Trophoblast cell (in vitro differentiated cells and primary cell): ENCODE measurements around the gene TRPV6.

Source experiments
- DNase-seq, 2 donors: peaks; one replicate each; pipeline ENCODE4 v3.0.0-alpha.2; 2016
- H2AFZ ChIP-seq: 2 replicates; pipeline ENCODE4 v1.6.1; 2013; ENCODE audit warnings: low read length, moderate library complexity, mild to moderate bottlenecking; ENCODE audit not compliant: insufficient read depth, poor library complexity
- H2AK5ac ChIP-seq: 2 replicates; pipeline ENCODE4 v1.6.1; 2013; ENCODE audit warnings: mild to moderate bottlenecking, low read length
- H2BK120ac ChIP-seq: 2 replicates; pipeline ENCODE4 v1.6.1; 2013; ENCODE audit warnings: low read length, mild to moderate bottlenecking, moderate library complexity; ENCODE audit not compliant: insufficient read depth, poor library complexity
- H2BK12ac ChIP-seq: 2 replicates; pipeline ENCODE4 v1.6.1; 2013; ENCODE audit warnings: mild to moderate bottlenecking, low read length, moderate library complexity
- H2BK5ac ChIP-seq: 2 replicates; pipeline ENCODE4 v1.6.1; 2013; ENCODE audit warnings: low read length, low read depth, moderate library complexity, mild to moderate bottlenecking; ENCODE audit not compliant: poor library complexity
- H3K14ac ChIP-seq: 2 replicates; pipeline ENCODE4 v1.6.1; 2013; ENCODE audit warnings: mild to moderate bottlenecking, low read length
- H3K18ac ChIP-seq: 2 replicates; pipeline ENCODE4 v1.6.1; 2013; ENCODE audit warnings: mild to moderate bottlenecking, low read length
- H3K23ac ChIP-seq: 2 replicates; pipeline ENCODE4 v1.6.1; 2013; ENCODE audit warnings: low read length
- H3K27ac ChIP-seq: 2 replicates; pipeline ENCODE4 v1.5.1; 2013; ENCODE audit warnings: low read depth, mild to moderate bottlenecking, inconsistent platforms, low read length, moderate library complexity
- H3K27me3 ChIP-seq: 2 replicates; pipeline ENCODE4 v1.6.1; 2013; ENCODE audit warnings: inconsistent platforms, mild to moderate bottlenecking, low read length, moderate library complexity; ENCODE audit not compliant: insufficient read depth
- H3K36me3 ChIP-seq, 2 experiments: 1 replicate in 1 of 2; 2 replicates in 1 of 2; pipeline ENCODE4 v1.6.1; 2013; ENCODE audit warnings: low read length in 2 of 2, mild to moderate bottlenecking in 2 of 2, moderate library complexity in 1 of 2; ENCODE audit not compliant: insufficient read depth in 2 of 2, control insufficient read depth in 1 of 2
- H3K4ac ChIP-seq: 2 replicates; pipeline ENCODE4 v1.6.1; 2013; ENCODE audit warnings: low read depth, mild to moderate bottlenecking, low read length, moderate library complexity
- H3K4me1 ChIP-seq, 2 experiments: 1 replicate in 1 of 2; 2 replicates in 1 of 2; pipeline ENCODE4 v1.6.1; 2013; ENCODE audit warnings: low read length in 2 of 2, mild to moderate bottlenecking in 2 of 2, moderate library complexity in 1 of 2; ENCODE audit not compliant: insufficient read depth in 2 of 2, control insufficient read depth in 1 of 2
- H3K4me2 ChIP-seq: 2 replicates; pipeline ENCODE4 v1.6.1; 2013; ENCODE audit warnings: inconsistent platforms, mild to moderate bottlenecking, low read length, moderate library complexity
- H3K4me3 ChIP-seq: 2 replicates; pipeline ENCODE4 v1.5.1; 2013; ENCODE audit warnings: mild to moderate bottlenecking, low read depth, low read length, inconsistent platforms
- H3K79me1 ChIP-seq: one replicate; pipeline ENCODE4 v1.6.1; 2013; ENCODE audit warnings: low read length
- H3K79me2 ChIP-seq: 2 replicates; pipeline ENCODE4 v1.6.1; 2013; ENCODE audit warnings: low read length, mild to moderate bottlenecking; ENCODE audit not compliant: control insufficient read depth, insufficient read depth, poor library complexity
- H3K9ac ChIP-seq: 2 replicates; pipeline ENCODE4 v1.6.1; 2013; ENCODE audit warnings: mild to moderate bottlenecking, low read length
- H3K9me3 ChIP-seq: 2 replicates; pipeline ENCODE4 v1.6.1; 2013; ENCODE audit warnings: low read depth, mild to moderate bottlenecking, control low read depth, inconsistent platforms, low read length; ENCODE audit not compliant: insufficient read depth
- H4K12ac ChIP-seq: 2 replicates; pipeline ENCODE4 v1.6.1; 2013; ENCODE audit warnings: low read depth, mild to moderate bottlenecking, low read length, moderate library complexity
- H4K8ac ChIP-seq: 2 replicates; pipeline ENCODE4 v1.6.1; 2013; ENCODE audit warnings: low read depth, mild to moderate bottlenecking, low read length, moderate library complexity
- H4K91ac ChIP-seq: one replicate; pipeline ENCODE4 v1.6.1; 2013; ENCODE audit warnings: low read depth, mild to moderate bottlenecking, low read length, moderate library complexity
- WGBS: extraction: QIAGEN DNeasy Blood & Tissue Kit; methylation state at CpG from one replicate; pipeline ENCODE4 v1.1.7; 2013; ENCODE audit warnings: missing lambda C conversion rate; ENCODE audit not compliant: insufficient read length, insufficient coverage; ENCODE audit errors: extremely low coverage; 5-methylcytosine and 5-hydroxymethylcytosine counted together

The TRPV6 gene

GRCh38 chr7:142868188-142868985 is 17.2 kb downstream of the TRPV6 start:
- peaks cover 39 to 48% of the 10 kb centered on the region in 2 experiments for H3K36me3 ChIP-seq

GRCh38 chr7:142867398-142868187 is 18.0 kb downstream of the TRPV6 start:
- Histone ChIP-seq H3K9me3 (no peaks in the 10 kb centered on the region), H3K4me3 (no peak overlapping the region), H2BK12ac (no peak overlapping the region), H2BK120ac (no peak overlapping the region), H4K12ac (no peak overlapping the region), H3K27me3 (no peaks in the 10 kb centered on the region), H4K91ac (no peak overlapping the region), H2AK5ac (no peak overlapping the region), H3K4me2 (no peak overlapping the region), H3K18ac (no peak overlapping the region), H3K27ac (no peak overlapping the region), H3K36me3 (peaks cover 44 to 52% of the 10 kb centered on the region in 2 experiments), H4K8ac (no peak overlapping the region), H3K4ac (no peak overlapping the region), H3K4me1 (no peaks in the 10 kb centered on the region), H3K9ac (no peak overlapping the region), H3K79me2 (no peaks in the 10 kb centered on the region), H3K14ac (no peak overlapping the region), H3K23ac (no peak overlapping the region), H3K79me1 (no peaks in the 10 kb centered on the region), H2AFZ (no peak overlapping the region), H2BK5ac (no peak overlapping the region)
- DNase-seq: no peak
- WGBS: no CpG with 5 or more reads among the region's 18 CpGs

More at GRCh38 chr7:142868188-142868985, 17.2 kb downstream of the TRPV6 start:
- Histone ChIP-seq H4K12ac (no peak overlapping the region), H3K79me2 (no peaks in the 10 kb centered on the region), H2BK120ac (no peak overlapping the region), H3K27ac (no peak overlapping the region), H3K4me2 (no peak overlapping the region), H3K4me3 (no peak overlapping the region), H4K8ac (no peak overlapping the region), H3K9me3 (no peaks in the 10 kb centered on the region), H3K23ac (no peak overlapping the region), H3K18ac (no peak overlapping the region), H3K4ac (no peak overlapping the region), H3K79me1 (no peaks in the 10 kb centered on the region), H3K27me3 (no peaks in the 10 kb centered on the region), H3K14ac (no peak overlapping the region), H2AK5ac (no peak overlapping the region), H2BK12ac (no peak overlapping the region), H2BK5ac (no peak overlapping the region), H2AFZ (no peak overlapping the region), H4K91ac (no peak overlapping the region), H3K9ac (no peak overlapping the region), H3K4me1 (no peaks in the 10 kb centered on the region)
- DNase-seq: no peak
- no CpG with 5 or more reads among the region's 31 CpGs for WGBS

GRCh38 chr7:142867097-142867378 is 18.5 kb downstream of the TRPV6 start:
- Histone ChIP-seq H3K79me2 (no peaks in the 10 kb centered on the region), H2BK120ac (no peak overlapping the region), H3K4me2 (no peak overlapping the region), H3K27ac (no peak overlapping the region), H4K12ac (no peak overlapping the region), H2BK12ac (no peak overlapping the region), H2AFZ (no peak overlapping the region), H4K91ac (no peak overlapping the region), H3K4me1 (no peaks in the 10 kb centered on the region), H3K23ac (no peak overlapping the region), H3K79me1 (no peaks in the 10 kb centered on the region), H3K9me3 (no peaks in the 10 kb centered on the region), H2AK5ac (no peak overlapping the region), H3K18ac (no peak overlapping the region), H4K8ac (no peak overlapping the region), H2BK5ac (no peak overlapping the region), H3K14ac (no peak overlapping the region), H3K4ac (no peak overlapping the region), H3K27me3 (no peaks in the 10 kb centered on the region), H3K4me3 (no peak overlapping the region), H3K36me3 (peaks cover 42 to 55% of the 10 kb centered on the region in 2 experiments), H3K9ac (no peak overlapping the region)
- no peak for DNase-seq
- no CpG with 5 or more reads among the region's 4 CpGs for WGBS

GRCh38 chr7:142866361-142867096 is 19.0 kb downstream of the TRPV6 start:
- Histone ChIP-seq H3K9me3 (no peaks in the 10 kb centered on the region), H3K4ac (no peak overlapping the region), H3K23ac (no peak overlapping the region), H2BK5ac (no peak overlapping the region), H3K36me3 (peaks cover 42 to 55% of the 10 kb centered on the region in 2 experiments), H3K79me1 (no peaks in the 10 kb centered on the region), H3K4me3 (no peak overlapping the region), H2AK5ac (no peak overlapping the region), H2AFZ (no peak overlapping the region), H3K27ac (no peak overlapping the region), H2BK12ac (no peak overlapping the region), H3K9ac (no peak overlapping the region), H3K4me2 (no peak overlapping the region), H2BK120ac (no peak overlapping the region), H3K18ac (no peak overlapping the region), H3K79me2 (no peaks in the 10 kb centered on the region), H3K4me1 (no peaks in the 10 kb centered on the region), H3K14ac (no peak overlapping the region), H4K8ac (no peak overlapping the region), H3K27me3 (no peaks in the 10 kb centered on the region), H4K12ac (no peak overlapping the region), H4K91ac (no peak overlapping the region)
- whole genome bisulfite sequencing: no CpG with 5 or more reads among the region's 18 CpGs
- DNase-seq: peak; percentile 38 to 76
